ENCODE results near the gene DNMT1. TPM values are rescaled to one million over a fixed set of nuclear protein-coding genes. Genes with fewer than 3 reads are reported as not detected.

Gene DNMT1
- total RNA-seq, 1 experiment from 2014 or later: 72.9 TPM

GRCh38 chr19:10087296-10088061 is 107.3 kb downstream of the DNMT1 start:
- DNase-seq (ENCODE audit: low spot score): no peak
- in situ Hi-C loops (cut with HindIII; ENCODE audit: low sequenced_read_pairs): no loop called here

GRCh38 chr19:10086591-10087192 is 108.1 kb downstream of the DNMT1 start:
- in situ Hi-C loops (cut with HindIII; ENCODE audit: low sequenced_read_pairs): no loop called here
- DNase-seq (ENCODE audit: low spot score): no peak

- DNase-seq (ENCODE audit: low spot score): peak; percentile 55
- in situ Hi-C loops (cut with HindIII; ENCODE audit: low sequenced_read_pairs): no loop called here
Measured at GRCh38 chr19:10085641-10086590, 108.8 kb downstream of the DNMT1 start, which contains the start of gene SHFL. SHFL (plus strand) TSS chr19:10086317; CDS start chr19:10086428, 111 bp downstream.

DNA sequence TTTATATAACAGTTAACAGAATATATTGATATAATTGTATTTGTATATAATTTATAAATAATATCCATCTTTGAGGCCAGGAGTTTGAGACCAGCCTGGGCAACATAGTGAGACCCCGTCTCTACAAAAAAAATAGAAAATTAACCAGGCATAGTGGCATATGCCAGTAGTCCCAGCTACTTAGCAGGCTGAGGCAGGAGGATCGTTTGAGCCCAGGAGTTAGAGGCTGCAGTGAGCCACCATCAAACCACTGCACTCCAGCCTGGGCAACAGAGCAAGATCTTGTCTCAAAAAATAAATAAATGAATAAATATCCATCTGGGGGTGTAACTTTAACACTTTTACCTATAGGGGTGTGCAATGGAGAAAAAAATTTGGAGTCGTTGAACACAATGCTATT is 110.0 kb downstream of the DNMT1 start:
- in situ Hi-C loops (cut with HindIII; ENCODE audit: low sequenced_read_pairs): no loop called here
- DNase-seq (ENCODE audit: low spot score): no peak

GRCh38 chr19:10083911-10084310 is 110.8 kb downstream of the DNMT1 start:
- in situ Hi-C loops (cut with HindIII; ENCODE audit: low sequenced_read_pairs): no loop called here
- DNase-seq (ENCODE audit: low spot score): no peak

Other genes with a start within 250 kb of the DNMT1 start
- gene COL5A3, start 184.4 kb downstream of the DNMT1 start, total RNA-seq (2014; rRNA removed; shearing (Covaris generic)): not detected in 2 replicates
- gene RDH8, start 181.5 kb downstream of the DNMT1 start, total RNA-seq (2014; rRNA removed; shearing (Covaris generic)): not detected in 2 replicates
- 9.5 and 10.8 TPM in 2 replicates for gene SHFL, start 108.6 kb downstream of the DNMT1 start, total RNA-seq (2014; rRNA removed; shearing (Covaris generic))
- gene ANGPTL6, start 92.3 kb downstream of the DNMT1 start, total RNA-seq (2014; rRNA removed; shearing (Covaris generic)): 0.18 and 0.64 TPM in 2 replicates
- gene PPAN, start 88.6 kb downstream of the DNMT1 start, total RNA-seq (2014; rRNA removed; shearing (Covaris generic)): 77.4 and 104 TPM in 2 replicates
- 6.6 and 8.0 TPM in 2 replicates for gene P2RY11, start 83.3 kb downstream of the DNMT1 start, total RNA-seq (2014; rRNA removed; shearing (Covaris generic))
- gene EIF3G, start 75.1 kb downstream of the DNMT1 start, total RNA-seq (2014; rRNA removed; shearing (Covaris generic)): 356 and 383 TPM in 2 replicates
- gene S1PR2, start 36.4 kb upstream of the DNMT1 start, total RNA-seq (2014; rRNA removed; shearing (Covaris generic)): 8.0 and 14.0 TPM in 2 replicates
- gene MRPL4, start 57.3 kb upstream of the DNMT1 start, total RNA-seq (2014; rRNA removed; shearing (Covaris generic)): 134 and 137 TPM in 2 replicates
- gene ICAM1, start 76.2 kb upstream of the DNMT1 start, total RNA-seq (2014; rRNA removed; shearing (Covaris generic)): 14.5 and 16.9 TPM in 2 replicates
- gene ICAM4, start 92.0 kb upstream of the DNMT1 start, total RNA-seq (2014; rRNA removed; shearing (Covaris generic)): 2.4 and 7.1 TPM in 2 replicates
- gene ICAM5, start 95.0 kb upstream of the DNMT1 start, total RNA-seq (2014; rRNA removed; shearing (Covaris generic)): 13.2 and 14.8 TPM in 2 replicates
- 0.55 and 1.6 TPM in 2 replicates for gene ZGLP1, start 114.9 kb upstream of the DNMT1 start, total RNA-seq (2014; rRNA removed; shearing (Covaris generic))
- gene FDX2, start 121.1 kb upstream of the DNMT1 start, total RNA-seq (2014; rRNA removed; shearing (Covaris generic)): 25.2 and 26.2 TPM in 2 replicates
- gene RAVER1, start 138.6 kb upstream of the DNMT1 start, total RNA-seq (2014; rRNA removed; shearing (Covaris generic)): 21.8 and 22.7 TPM in 2 replicates
- 21.8 and 23.8 TPM in 2 replicates for gene ICAM3, start 144.7 kb upstream of the DNMT1 start, total RNA-seq (2014; rRNA removed; shearing (Covaris generic))
- gene TYK2, start 185.6 kb upstream of the DNMT1 start, total RNA-seq (2014; rRNA removed; shearing (Covaris generic)): 82.0 and 134 TPM in 2 replicates
- 298 and 319 TPM in 2 replicates for gene CDC37, start 208.6 kb upstream of the DNMT1 start, total RNA-seq (2014; rRNA removed; shearing (Covaris generic))
- gene PDE4A, start 225.6 kb upstream of the DNMT1 start, total RNA-seq (2014; rRNA removed; shearing (Covaris generic)): 7.6 and 10.7 TPM in 2 replicates

Measured in G401 (cell line).